Esophagus (tissue), 2 donors: Measurements from ENCODE around the gene CCDC120. TPM values are rescaled to one million over a fixed set of nuclear protein-coding genes. Genes with fewer than 3 reads are reported as not detected.
A peak's percentile ranks its signal among the peaks of the same experiment; 100 is the strongest.

Source experiments
- H3K27ac ChIP-seq, 2 donors: one replicate each; pipeline ENCODE4 v1.5.1; 2013; ENCODE audit warnings: low read depth in 2 of 2, mild to moderate bottlenecking in 2 of 2, inconsistent platforms in 1 of 2, low read length in 1 of 2, moderate library complexity in 1 of 2
- H3K27me3 ChIP-seq, 2 donors: one replicate each; pipeline ENCODE4 v1.6.1; 2013; ENCODE audit warnings: low read length in 2 of 2, control low read depth in 1 of 2, mild to moderate bottlenecking in 1 of 2; ENCODE audit not compliant: insufficient read depth in 2 of 2, control insufficient read depth in 1 of 2
- H3K36me3 ChIP-seq, 2 donors: one replicate each; pipeline ENCODE4 v1.6.1; 2013; ENCODE audit warnings: low read length in 1 of 2; ENCODE audit not compliant: control insufficient read depth in 2 of 2, insufficient read depth in 2 of 2
- H3K4me1 ChIP-seq, 2 donors: one replicate each; pipeline ENCODE4 v1.6.1; 2013; ENCODE audit warnings: low read length in 1 of 2; ENCODE audit not compliant: control insufficient read depth in 2 of 2, insufficient read depth in 2 of 2
- H3K4me3 ChIP-seq, 2 donors: one replicate each; pipeline ENCODE4 v1.5.1; 2013; ENCODE audit warnings: low read length in 2 of 2, mild to moderate bottlenecking in 2 of 2, low read depth in 1 of 2, moderate library complexity in 1 of 2
- H3K9me3 ChIP-seq, 2 donors: one replicate each; pipeline ENCODE4 v1.6.1; 2013; ENCODE audit warnings: mild to moderate bottlenecking in 2 of 2, low read depth in 1 of 2, low read length in 1 of 2, moderate library complexity in 1 of 2; ENCODE audit not compliant: control insufficient read depth in 2 of 2, insufficient read depth in 1 of 2
- WGBS, 2 donors: extraction: QIAGEN DNeasy Blood & Tissue Kit; methylation state at CpG; one replicate each; pipeline ENCODE4 v1.1.7; 2013; 5-methylcytosine and 5-hydroxymethylcytosine counted together
- polyA plus RNA-seq, 2 donors: library from polyadenylated mRNA; stranded (reverse); fragments of 200-250 nt; gene quantifications; one replicate each; pipeline ENCODE4 v1.2.3, GENCODE V29; 2013
- donor health status: healthy with polysubstance abuse.
- donor health status: Bipolar disorder and iron deficiency.

Gene CCDC120
- polyA plus RNA-seq, 2 donors = 23.1 to 27.9 TPM

GRCh38 chrX:49096419-49096818, 37.6 kb downstream of the CCDC120 start:
- WGBS, 2 donors = 96 to 98% methylated on average over 4 of the region's 4 CpGs

DNA sequence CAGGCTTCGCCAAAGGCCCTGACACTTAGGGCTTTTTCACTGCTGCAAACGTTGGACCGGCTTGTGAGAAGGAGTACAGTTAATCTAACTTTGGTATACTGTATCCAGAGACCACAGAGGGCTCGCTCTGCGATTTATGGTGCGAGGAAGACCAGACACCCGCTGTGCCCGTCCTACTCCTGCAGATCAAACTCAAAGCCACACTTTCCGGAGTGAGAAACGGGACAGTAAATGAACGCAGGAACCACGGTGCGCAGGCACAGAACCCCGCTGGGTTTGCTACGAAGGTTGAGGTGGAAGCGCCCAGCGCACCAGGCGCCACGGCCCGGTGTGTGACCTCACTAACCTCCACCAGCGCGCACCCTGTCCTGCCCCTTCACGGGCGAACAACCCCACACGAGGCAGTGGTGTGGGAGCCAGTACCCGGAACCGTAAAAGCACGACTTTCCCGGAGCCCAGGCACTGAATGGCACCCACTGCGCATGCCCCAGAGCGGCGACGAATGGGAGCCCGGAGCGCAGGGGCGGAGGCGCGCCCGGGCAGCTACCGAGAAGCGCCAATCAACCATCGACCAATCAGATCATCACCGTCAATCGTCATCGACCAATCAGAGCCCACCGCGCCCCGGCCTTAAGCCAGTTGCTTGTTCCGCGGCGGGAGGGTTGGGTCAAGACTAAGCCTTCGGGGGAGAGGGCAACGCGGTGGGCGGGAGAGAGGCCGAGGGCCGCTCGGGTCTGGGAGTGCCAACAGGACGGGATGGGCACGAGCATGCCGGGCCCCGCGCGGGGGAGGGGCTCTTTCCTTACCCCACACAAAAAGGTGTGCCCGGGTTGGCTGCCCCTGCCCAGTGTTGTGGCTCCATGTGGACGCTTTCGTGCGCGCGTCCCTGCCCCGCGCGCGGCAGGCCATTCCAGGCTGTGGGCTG, 42.2 kb downstream of the CCDC120 start:
- Histone ChIP-seq H3K9me3 (peaks cover 0 to 6% of the 10 kb centered on the region in 2 donors), H3K4me1 (no peaks in the 10 kb centered on the region), H3K27me3 (no peaks in the 10 kb centered on the region), H3K4me3 (peak overlapping the region; percentile 46 to 80), H3K27ac (peak overlapping the region; percentile 80 to 91), H3K36me3 (no peaks in the 10 kb centered on the region)
- WGBS, 2 donors = 1 to 41% methylated on average over 68 to 74 of the region's 74 CpGs

More at GRCh38 chrX:49096419-49096818, 37.6 kb downstream of the CCDC120 start:
- Histone ChIP-seq H3K4me1 (no peaks in the 10 kb centered on the region), H3K36me3 (no peaks in the 10 kb centered on the region), H3K4me3 (no peak overlapping the region), H3K27ac (no peak overlapping the region), H3K9me3 (peaks cover 0 to 6% of the 10 kb centered on the region in 2 donors), H3K27me3 (no peaks in the 10 kb centered on the region)

DNA sequence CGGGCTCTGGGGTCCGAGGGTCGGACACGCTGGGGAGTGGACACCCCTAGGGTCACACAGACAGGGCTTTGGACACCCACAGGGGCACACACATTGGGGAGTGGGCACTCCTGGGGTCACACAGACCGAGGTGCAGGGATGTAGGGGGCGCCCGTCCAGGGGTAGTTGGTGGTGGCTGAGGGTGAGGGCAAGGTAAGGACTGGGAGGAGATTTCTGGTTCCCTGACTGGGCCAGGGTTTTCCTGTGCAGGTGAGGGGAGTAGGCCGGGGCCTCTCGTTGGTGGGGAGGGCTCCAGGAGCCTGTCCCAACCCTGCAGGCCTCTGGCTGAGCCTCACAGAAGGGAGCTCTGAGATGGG, 42.8 kb downstream of the CCDC120 start:
- peak overlapping the region; percentile 70 to 80 for H3K27ac ChIP-seq
- peak overlapping the region; percentile 30 to 60 for H3K4me3 ChIP-seq
- H3K27me3 ChIP-seq = no peaks in the 10 kb centered on the region
- H3K4me1 ChIP-seq = no peaks in the 10 kb centered on the region
- whole genome bisulfite sequencing, 2 donors = 6 to 47% methylated on average over 9 of the region's 9 CpGs
- no peaks in the 10 kb centered on the region for H3K36me3 ChIP-seq
- peaks cover 0 to 6% of the 10 kb centered on the region in 2 donors for H3K9me3 ChIP-seq

GRCh38 chrX:49102190-49102589, 43.4 kb downstream of the CCDC120 start:
- Histone ChIP-seq H3K36me3 (no peaks in the 10 kb centered on the region), H3K9me3 (peaks cover 0 to 6% of the 10 kb centered on the region in 2 donors), H3K4me1 (no peaks in the 10 kb centered on the region), H3K27ac (no peak overlapping the region), H3K4me3 (no peak overlapping the region), H3K27me3 (no peaks in the 10 kb centered on the region)
- 77 to 82% methylated on average over 9 of the region's 9 CpGs for WGBS, 2 donors

GRCh38 chrX:49103637-49104036, 44.8 kb downstream of the CCDC120 start:
- no peaks in the 10 kb centered on the region for H3K4me1 ChIP-seq
- no peaks in the 10 kb centered on the region for H3K27me3 ChIP-seq
- H3K9me3 ChIP-seq = peaks cover 0 to 6% of the 10 kb centered on the region in 2 donors
- H3K4me3 ChIP-seq = no peak overlapping the region
- H3K27ac ChIP-seq = no peak overlapping the region
- WGBS, 2 donors = 60 to 63% methylated on average over 3 of the region's 3 CpGs
- H3K36me3 ChIP-seq = no peaks in the 10 kb centered on the region

GRCh38 chrX:49106296-49106695, 47.5 kb downstream of the CCDC120 start:
- Histone ChIP-seq H3K27me3 (no peaks in the 10 kb centered on the region), H3K27ac (no peak overlapping the region), H3K4me3 (no peak overlapping the region), H3K4me1 (no peaks in the 10 kb centered on the region), H3K9me3 (no peaks in the 10 kb centered on the region), H3K36me3 (no peaks in the 10 kb centered on the region)
- 84 to 97% methylated on average over 4 of the region's 4 CpGs for WGBS, 2 donors

- H3K4me1 ChIP-seq = no peaks in the 10 kb centered on the region
- no peaks in the 10 kb centered on the region for H3K27me3 ChIP-seq
- 38 to 46% methylated on average over 7 of the region's 7 CpGs for WGBS, 2 donors
- no peaks in the 10 kb centered on the region for H3K9me3 ChIP-seq
- H3K27ac ChIP-seq = no peak overlapping the region
- no peak overlapping the region for H3K4me3 ChIP-seq
- H3K36me3 ChIP-seq = no peaks in the 10 kb centered on the region
These were observed 48.1 kb downstream of the CCDC120 start for GRCh38 chrX:49106930-49107329.

- WGBS, 2 donors = 71 to 72% methylated on average over 2 of the region's 2 CpGs
- no peak overlapping the region for H3K27ac ChIP-seq
- no peaks in the 10 kb centered on the region for H3K27me3 ChIP-seq
- H3K4me1 ChIP-seq = no peaks in the 10 kb centered on the region
- no peak overlapping the region for H3K4me3 ChIP-seq
- no peaks in the 10 kb centered on the region for H3K9me3 ChIP-seq
- H3K36me3 ChIP-seq = peaks cover 0 to 9% of the 10 kb centered on the region in 2 donors
These were observed 49.8 kb downstream of the CCDC120 start for GRCh38 chrX:49108641-49109040.

GRCh38 chrX:49110417-49110816, 51.6 kb downstream of the CCDC120 start:
- Histone ChIP-seq H3K36me3 (peaks cover 0 to 11% of the 10 kb centered on the region in 2 donors), H3K4me3 (no peak overlapping the region), H3K4me1 (no peaks in the 10 kb centered on the region), H3K27me3 (no peaks in the 10 kb centered on the region), H3K27ac (no peak overlapping the region), H3K9me3 (no peaks in the 10 kb centered on the region)
- 81 to 90% methylated on average over 3 of the region's 3 CpGs for WGBS, 2 donors

DNA sequence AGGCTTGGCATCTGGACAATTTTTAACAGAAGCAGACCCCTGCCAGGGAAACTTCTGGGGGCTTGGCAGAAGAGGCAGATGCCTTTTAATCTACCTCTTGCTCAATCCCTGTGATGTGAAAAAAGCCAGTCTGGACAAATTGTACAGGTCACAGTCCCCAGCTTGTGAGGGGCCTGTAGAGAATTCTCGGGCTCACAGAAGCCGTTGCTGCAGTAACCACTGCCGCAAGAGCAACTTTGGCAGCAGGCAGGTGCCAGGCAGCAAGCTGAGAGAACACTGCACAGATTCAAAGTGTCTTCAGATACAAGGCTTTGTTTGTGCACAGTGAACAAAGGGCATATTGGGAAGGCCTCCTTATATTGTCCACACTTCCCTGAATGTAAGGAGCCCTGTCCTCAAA, 53.0 kb downstream of the CCDC120 start:
- Histone ChIP-seq H3K9me3 (no peaks in the 10 kb centered on the region), H3K4me1 (no peaks in the 10 kb centered on the region), H3K27ac (no peak overlapping the region), H3K27me3 (no peaks in the 10 kb centered on the region), H3K4me3 (no peak overlapping the region), H3K36me3 (peaks cover 0 to 15% of the 10 kb centered on the region in 2 donors)
- WGBS, 2 donors = 74 to 82% methylated on average over 3 of the region's 3 CpGs
